PC-9 (cell line): ENCODE data around the gene MAGI1. TPM values are rescaled to one million over a fixed set of nuclear protein-coding genes. Genes with fewer than 3 reads are reported as not detected.

Experiments
- BruUV-seq: library from RNA; stranded (reverse); fragments of 400-500 nt; replicated peaks from 2 replicates; lab custom pipeline; 2021; lab: Mats Ljungman, UMichigan
- CTCF ChIA-PET: fragments of 300-600 bp; sonication (Branson Sonifier 250); formaldehyde crosslinking; loops from one replicate; lab custom pipeline; 2022; ENCODE audit warnings: antibody characterized with exemption; lab: Charles Lee
- POLR2A ChIA-PET: fragments of 300-600 bp; sonication (Branson Sonifier 250); formaldehyde crosslinking; loops from one replicate; lab custom pipeline; 2022; ENCODE audit warnings: antibody characterized with exemption; ENCODE audit not compliant: unreplicated experiment; lab: Charles Lee
- DNase-seq, 2 experiments: peaks; one replicate each; pipeline versions ENCODE4 v3.0.0 to v3.0.0-alpha.2; 2015 to 2022; ENCODE audit warnings: mixed read lengths in 1 of 2
- H2AFZ ChIP-seq: fragments of 200-600 bp; sonication (generic); 2 replicates; pipeline ENCODE4 v1.8.1; 2017; ENCODE audit warnings: antibody characterized with exemption
- H3F3A ChIP-seq: fragments of 200-600 bp; sonication (generic); 2 replicates; pipeline ENCODE4 v1.8.1; 2017; ENCODE audit warnings: antibody characterized with exemption, mild to moderate bottlenecking, low read depth; ENCODE audit not compliant: insufficient read depth
- H3K27ac ChIP-seq: fragments of 200-600 bp; sonication (generic); 2 replicates; pipeline ENCODE4 v1.6.1; 2016; ENCODE audit warnings: mixed run types
- H3K27me3 ChIP-seq: fragments of 200-600 bp; sonication (generic); 2 replicates; pipeline ENCODE4 v1.6.1; 2016; ENCODE audit warnings: low read depth, mixed run types; ENCODE audit not compliant: insufficient read depth
- H3K36me3 ChIP-seq: fragments of 200-600 bp; sonication (generic); 2 replicates; pipeline ENCODE4 v1.6.1; 2016; ENCODE audit warnings: low read depth, mixed run types
- H3K4me1 ChIP-seq: fragments of 200-600 bp; sonication (generic); replicated peaks from 2 replicates; pipeline ENCODE4 v1.6.1; 2016; ENCODE audit warnings: mixed run types; ENCODE audit not compliant: insufficient read depth
- H3K4me2 ChIP-seq: fragments of 200-600 bp; sonication (generic); 2 replicates; pipeline ENCODE4 v1.6.1; 2017; ENCODE audit warnings: mixed run types
- H3K4me3 ChIP-seq: fragments of 200-600 bp; sonication (generic); 2 replicates; pipeline ENCODE4 v1.6.1; 2016; ENCODE audit warnings: mixed run types
- H3K79me2 ChIP-seq: fragments of 200-600 bp; sonication (generic); 2 replicates; pipeline ENCODE4 v1.6.1; 2017; ENCODE audit warnings: low read depth, mixed run types
- H3K9me2 ChIP-seq: fragments of 200-600 bp; sonication (generic); 2 replicates; pipeline ENCODE4 v1.8.1; 2017; ENCODE audit warnings: mild to moderate bottlenecking; ENCODE audit not compliant: insufficient read depth
- H3K9me3 ChIP-seq: fragments of 200-600 bp; sonication (generic); 2 replicates; pipeline ENCODE4 v1.8.1; 2016; ENCODE audit warnings: low read depth; ENCODE audit not compliant: insufficient read depth
- H4K20me1 ChIP-seq: fragments of 200-600 bp; sonication (generic); 2 replicates; pipeline ENCODE4 v1.8.1; 2017; ENCODE audit not compliant: insufficient read depth
- EZH2 ChIP-seq: fragments of 200-600 bp; sonication (generic); IDR thresholded peaks from 2 replicates; pipeline ENCODE4 v1.8.0; 2017; ENCODE audit warnings: antibody characterized with exemption, low read depth
- intact Hi-C: fragments of 100-400 bp; cut with micrococcal nuclease; formaldehyde crosslinking; loops from one replicate; pipeline ENCODE4 v1.10.0; 2022; ENCODE audit not compliant: unreplicated experiment
- total RNA-seq: library from RNA; stranded (reverse); gene quantifications from 2 replicates; pipeline ENCODE4 v1.2.3, GENCODE V29; 2021
- TF ChIP-seq, protein P1 (sequence below): fragments of 200-600 bp; sonication (generic); conservative IDR thresholded peaks from 2 replicates; pipeline ENCODE4 v1.6.1; 2017; ENCODE audit warnings: mixed run types, antibody characterized with exemption, mild to moderate bottlenecking, moderate library complexity

MAGI1 gene
- total RNA-seq, 1 experiment from 2014 or later, result 23.3 TPM

DNA sequence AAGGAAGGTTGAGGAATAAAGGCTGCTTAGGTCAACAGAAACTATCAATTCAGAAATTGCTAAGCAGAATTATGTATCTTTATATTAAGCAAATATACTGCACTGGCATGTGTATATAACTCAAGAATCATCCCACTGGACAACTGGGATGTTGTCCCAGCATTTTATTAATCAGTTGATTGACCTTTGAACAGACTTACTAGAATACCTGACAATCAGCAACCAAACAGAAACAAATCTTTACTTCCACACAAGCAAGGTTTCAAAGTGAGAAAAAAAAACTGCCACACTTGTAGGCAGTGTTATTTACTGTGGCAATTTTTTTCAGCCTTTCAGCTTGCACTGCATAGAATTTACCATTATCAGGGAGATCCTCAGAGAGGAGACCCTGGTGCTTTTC, 218.8 kb downstream of the MAGI1 start:
- H3K27ac ChIP-seq, result no peak overlapping the region
- peaks cover 3% of the 10 kb centered on the region; the same call in 1 of the 2 replicates for H3K79me2 ChIP-seq
- H3K4me3 ChIP-seq, result no peak overlapping the region
- DNase-seq, result no peak
- H3F3A ChIP-seq, result no peaks in the 10 kb centered on the region; the same call in 1 of the 2 replicates
- ChIA-PET CTCF (no interaction called here), POLR2A (interaction anchor here (0.7 kb wide), 1 partner anchor 159 kb away, joined by 3 read pairs; no protein-coding TSS in a partner anchor)
- no peaks in the 10 kb centered on the region for H4K20me1 ChIP-seq
- no peak overlapping the region for H2AFZ ChIP-seq
- BruUV-seq, result no TSS peak
- intact Hi-C loops, result no loop called here
- H3K36me3 ChIP-seq, result no peaks in the 10 kb centered on the region
- no peaks in the 10 kb centered on the region for H3K4me1 ChIP-seq
- H3K9me2 ChIP-seq, result no peaks in the 10 kb centered on the region
- no peaks in the 10 kb centered on the region for H3K9me3 ChIP-seq
- no peak overlapping the region for H3K4me2 ChIP-seq
- no peak for TF ChIP-seq EZH2
- TF ChIP-seq, protein P1, sequence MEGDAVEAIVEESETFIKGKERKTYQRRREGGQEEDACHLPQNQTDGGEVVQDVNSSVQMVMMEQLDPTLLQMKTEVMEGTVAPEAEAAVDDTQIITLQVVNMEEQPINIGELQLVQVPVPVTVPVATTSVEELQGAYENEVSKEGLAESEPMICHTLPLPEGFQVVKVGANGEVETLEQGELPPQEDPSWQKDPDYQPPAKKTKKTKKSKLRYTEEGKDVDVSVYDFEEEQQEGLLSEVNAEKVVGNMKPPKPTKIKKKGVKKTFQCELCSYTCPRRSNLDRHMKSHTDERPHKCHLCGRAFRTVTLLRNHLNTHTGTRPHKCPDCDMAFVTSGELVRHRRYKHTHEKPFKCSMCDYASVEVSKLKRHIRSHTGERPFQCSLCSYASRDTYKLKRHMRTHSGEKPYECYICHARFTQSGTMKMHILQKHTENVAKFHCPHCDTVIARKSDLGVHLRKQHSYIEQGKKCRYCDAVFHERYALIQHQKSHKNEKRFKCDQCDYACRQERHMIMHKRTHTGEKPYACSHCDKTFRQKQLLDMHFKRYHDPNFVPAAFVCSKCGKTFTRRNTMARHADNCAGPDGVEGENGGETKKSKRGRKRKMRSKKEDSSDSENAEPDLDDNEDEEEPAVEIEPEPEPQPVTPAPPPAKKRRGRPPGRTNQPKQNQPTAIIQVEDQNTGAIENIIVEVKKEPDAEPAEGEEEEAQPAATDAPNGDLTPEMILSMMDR, result no peak
- H3K27me3 ChIP-seq, result no peaks in the 10 kb centered on the region

DNA sequence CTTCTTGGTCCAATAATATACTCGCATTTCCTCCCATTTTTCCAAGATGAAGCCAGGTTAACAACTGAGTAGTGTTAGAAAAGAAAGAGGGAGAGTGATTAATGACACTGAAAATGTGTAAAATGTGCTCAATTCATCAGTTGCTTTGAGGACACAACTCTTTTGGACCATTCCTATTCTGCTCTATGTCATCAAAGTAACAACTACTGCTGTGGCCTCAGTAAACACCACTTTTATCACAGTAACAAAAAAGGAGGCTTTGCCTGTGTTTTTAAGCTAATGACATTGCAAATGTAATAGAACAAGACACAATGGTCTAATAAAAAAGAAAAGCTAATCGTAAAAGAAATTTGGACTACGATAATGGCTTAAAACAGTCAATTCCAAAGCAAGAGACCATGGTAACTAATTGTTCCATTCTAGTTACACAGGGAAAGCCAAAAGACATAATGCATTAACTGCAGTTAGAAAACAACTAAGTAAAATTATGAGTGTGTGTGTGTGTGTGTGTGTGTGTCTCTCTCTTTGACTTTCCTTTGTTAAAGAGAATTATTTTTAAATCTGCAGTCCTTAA, 221.1 kb downstream of the MAGI1 start:
- DNase-seq, result no peak
- CTCF ChIA-PET, result no interaction called here
- POLR2A ChIA-PET, result no interaction called here
- H2AFZ ChIP-seq, result no peak overlapping the region
- H3K27me3 ChIP-seq, result no peaks in the 10 kb centered on the region
- H3K4me3 ChIP-seq, result no peak overlapping the region
- no peaks in the 10 kb centered on the region for H4K20me1 ChIP-seq
- intact Hi-C loops, result no loop called here
- H3K4me1 ChIP-seq, result no peaks in the 10 kb centered on the region
- H3K36me3 ChIP-seq, result no peaks in the 10 kb centered on the region
- no peak overlapping the region for H3K4me2 ChIP-seq
- no peaks in the 10 kb centered on the region for H3K9me2 ChIP-seq
- no peaks in the 10 kb centered on the region for H3K9me3 ChIP-seq
- no TSS peak for BruUV-seq
- TF ChIP-seq, protein P1, result no peak
- no peak for TF ChIP-seq EZH2
- H3K27ac ChIP-seq, result no peak overlapping the region
- no peaks in the 10 kb centered on the region; the same call in 1 of the 2 replicates for H3F3A ChIP-seq
- H3K79me2 ChIP-seq, result peaks cover 3% of the 10 kb centered on the region; the same call in 1 of the 2 replicates

DNA sequence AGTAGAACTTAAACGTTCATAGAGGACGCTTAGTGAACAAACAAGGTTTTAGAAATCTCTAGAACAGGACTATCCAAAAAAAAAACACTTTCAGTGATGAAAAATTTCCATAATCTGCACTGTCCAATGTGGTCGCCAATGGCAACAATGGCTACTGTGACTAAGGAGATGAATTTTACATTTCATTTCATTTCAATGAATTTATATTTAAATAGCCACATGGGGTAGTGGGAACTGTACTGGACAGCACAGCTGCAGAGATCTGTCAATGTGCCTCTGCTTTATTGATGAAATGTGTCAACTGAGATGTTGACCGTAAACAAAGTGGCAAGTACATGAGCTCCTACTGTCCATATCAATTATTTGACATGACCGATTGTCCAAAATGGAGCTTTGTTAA, 222.5 kb downstream of the MAGI1 start:
- Histone ChIP-seq H4K20me1 (no peaks in the 10 kb centered on the region), H3K36me3 (no peaks in the 10 kb centered on the region), H3K9me3 (no peaks in the 10 kb centered on the region), H3F3A (no peaks in the 10 kb centered on the region; the same call in 1 of the 2 replicates), H2AFZ (no peak overlapping the region), H3K4me3 (no peak overlapping the region), H3K4me1 (no peaks in the 10 kb centered on the region), H3K27ac (no peak overlapping the region), H3K4me2 (no peak overlapping the region), H3K79me2 (0 out of 2 replicates have a peak, but pooled peaks cover 3% of the 10 kb centered on the region), H3K27me3 (no peaks in the 10 kb centered on the region), H3K9me2 (no peaks in the 10 kb centered on the region)
- ChIA-PET CTCF (no interaction called here), POLR2A (interaction anchor here (0.6 kb wide), 3 partner anchors 33 to 375 kb away, joined by 4 to 6 read pairs (median 5); no protein-coding TSS in a partner anchor)
- BruUV-seq, result no TSS peak
- TF ChIP-seq, protein P1, result no peak
- TF ChIP-seq EZH2, result no peak
- intact Hi-C loops, result no loop called here
- no peak for DNase-seq
